Activated CD8-positive, alpha-beta T cell treated with anti-CD3 and anti-CD28 coated beads for 36 hours (primary cell): Measurements from ENCODE around the gene IGFALS. TPM values are rescaled to one million over a fixed set of nuclear protein-coding genes. Genes with fewer than 3 reads are reported as not detected.

Experiments
- ATAC-seq: fragments of 200-7000 bp; cut with Tn5 transposase; one replicate; pipeline ENCODE4 v1.10.0; 2021; ENCODE audit warnings: mild to moderate bottlenecking, moderate library complexity
- CTCF ChIA-PET: fragments of 350-600 bp; sonication (Branson Sonifier 250); formaldehyde crosslinking; loops from one replicate; lab custom pipeline; 2021; ENCODE audit warnings: antibody characterized with exemption; lab: Charles Lee
- POLR2A ChIA-PET: fragments of 350-600 bp; sonication (Branson Sonifier 250); formaldehyde crosslinking; loops from one replicate; lab custom pipeline; 2021; ENCODE audit warnings: antibody characterized with exemption; lab: Charles Lee
- DNase-seq: peaks from one replicate; pipeline ENCODE4 v3.0.0-alpha.2; 2020
- H3K27ac Mint-ChIP-seq: one replicate; pipeline ENCODE4 v1.8.0; 2021; ENCODE audit warnings: mild to moderate bottlenecking, mixed read lengths
- H3K27me3 Mint-ChIP-seq: one replicate; pipeline ENCODE4 v1.8.0; 2021; ENCODE audit warnings: mixed read lengths
- H3K36me3 Mint-ChIP-seq: one replicate; pipeline ENCODE4 v1.8.0; 2021; ENCODE audit warnings: low read depth, mixed read lengths
- H3K4me1 Mint-ChIP-seq: one replicate; pipeline ENCODE4 v1.8.0; 2021; ENCODE audit warnings: low read depth, mixed read lengths
- H3K4me3 Mint-ChIP-seq: one replicate; pipeline ENCODE4 v1.8.0; 2021; ENCODE audit warnings: mild to moderate bottlenecking, moderate library complexity, mixed read lengths
- H3K9me3 Mint-ChIP-seq: one replicate; pipeline ENCODE4 v1.8.0; 2021; ENCODE audit warnings: mixed read lengths
- CTCF ChIP-seq: fragments of 200-600 bp; IDR thresholded peaks from one replicate; pipeline ENCODE4 v1.8.0; 2022; ENCODE audit warnings: antibody characterized with exemption, mild to moderate bottlenecking
- intact Hi-C: fragments of 100-400 bp; cut with micrococcal nuclease; formaldehyde crosslinking; loops from one replicate; pipeline ENCODE4 v1.10.0; 2022
- total RNA-seq, 2 experiments: library from RNA; stranded (reverse); gene quantifications; one replicate each; pipeline ENCODE4 v1.2.3, GENCODE V29; 2021

Gene IGFALS
- total RNA-seq, 2 experiments from 2014 or later, result not detected

GRCh38 chr16:1781254-1781653, 12.3 kb downstream of the IGFALS start:
- intact Hi-C loops, result no loop called here
- DNase-seq (no peak), ATAC-seq (no peak)
- peak overlapping the region; percentile 80 for H3K4me3 Mint-ChIP-seq
- H3K9me3 Mint-ChIP-seq, result no peaks in the 10 kb centered on the region
- peaks cover 2% of the 10 kb centered on the region for H3K36me3 Mint-ChIP-seq
- CTCF ChIA-PET, result interaction anchor here (0.9 to 5.3 kb wide), 3 partner anchors 10 to 148 kb away, joined by 3 to 36 read pairs (median 14); partner anchors contain the start of genes EME2, MRPS34 and NME3
- H3K27ac Mint-ChIP-seq, result peak overlapping the region; percentile 69
- H3K27me3 Mint-ChIP-seq, result no peaks in the 10 kb centered on the region
- TF ChIP-seq CTCF, result no peak
- peaks cover 27% of the 10 kb centered on the region for H3K4me1 Mint-ChIP-seq
- POLR2A ChIA-PET, result interaction anchor here (0.6 to 3.1 kb wide), 8 partner anchors 9 to 473 kb away, joined by 3 to 18 read pairs (median 4); partner anchors contain the start of genes EME2, FAHD1, HAGH and MRPS34

- POLR2A ChIA-PET, result interaction anchor here (0.8 to 2.5 kb wide), 3 partner anchors 9 to 472 kb away, joined by 3 to 15 read pairs (median 3); partner anchors contain the start of genes EME2, MRPS34 and NME3
- Mint-ChIP-seq H3K27ac (no peak overlapping the region), H3K4me3 (peak overlapping the region; percentile 80), H3K27me3 (no peaks in the 10 kb centered on the region), H3K9me3 (no peaks in the 10 kb centered on the region), H3K4me1 (peaks cover 26% of the 10 kb centered on the region), H3K36me3 (peaks cover 2% of the 10 kb centered on the region)
- no peak for ATAC-seq
- intact Hi-C loops, result no loop called here
- CTCF ChIA-PET, result interaction anchor here (1.1 to 5.3 kb wide), 2 partner anchors 9 to 33 kb away, joined by 3 to 36 read pairs; partner anchors contain the start of genes EME2, MRPS34 and NME3
- no peak for TF ChIP-seq CTCF
- DNase-seq, result no peak
Observed at GRCh38 chr16:1780677-1781072, 12.8 kb downstream of the IGFALS start.

GRCh38 chr16:1779741-1780676, 13.5 kb downstream of the IGFALS start:
- no peak overlapping the region for H3K27ac Mint-ChIP-seq
- no peak overlapping the region for H3K4me3 Mint-ChIP-seq
- DNase-seq (no peak), ATAC-seq (no peak)
- POLR2A ChIA-PET, result interaction anchor here (0.6 to 2.5 kb wide), 4 partner anchors 9 to 471 kb away, joined by 3 to 15 read pairs (median 4); partner anchors contain the start of genes EME2, MRPS34 and NME3
- CTCF ChIA-PET, result interaction anchor here (0.5 to 5.3 kb wide), 3 partner anchors 8 to 148 kb away, joined by 3 to 36 read pairs (median 3); partner anchors contain the start of genes EME2, MRPS34 and NME3
- no peak for TF ChIP-seq CTCF
- H3K27me3 Mint-ChIP-seq, result no peaks in the 10 kb centered on the region
- intact Hi-C loops, result no loop called here
- peaks cover under 1% of the 10 kb centered on the region for H3K36me3 Mint-ChIP-seq
- H3K4me1 Mint-ChIP-seq, result peaks cover 22% of the 10 kb centered on the region
- no peaks in the 10 kb centered on the region for H3K9me3 Mint-ChIP-seq

GRCh38 chr16:1779234-1779701, 14.2 kb downstream of the IGFALS start:
- H3K27ac Mint-ChIP-seq, result no peak overlapping the region
- intact Hi-C loops, result no loop called here

More at GRCh38 chr16:1779234-1779701, 14.2 kb downstream of the IGFALS start:
- H3K4me1 Mint-ChIP-seq, result peaks cover 26% of the 10 kb centered on the region
- no peaks in the 10 kb centered on the region for H3K9me3 Mint-ChIP-seq
- no peak overlapping the region for H3K4me3 Mint-ChIP-seq
- no peak for DNase-seq
- POLR2A ChIA-PET, result interaction anchor here (0.6 to 2.5 kb wide), 3 partner anchors 8 to 441 kb away, joined by 4 to 15 read pairs (median 4); partner anchors contain the start of genes EME2, FAHD1, HAGH and MRPS34
- TF ChIP-seq CTCF, result no peak
- no peaks in the 10 kb centered on the region for H3K36me3 Mint-ChIP-seq
- CTCF ChIA-PET, result interaction anchor here (0.5 kb wide), 1 partner anchor 149 kb away, joined by 3 read pairs; no protein-coding TSS in a partner anchor
- no peaks in the 10 kb centered on the region for H3K27me3 Mint-ChIP-seq
- ATAC-seq, result no peak
